Activated T-cell treated with anti-CD3 and anti-CD28 coated beads, Interleukin-2, amount 50 U/mL, for 1 hour (primary cell): ENCODE measurements around the gene LY6G6C.
"Not testable (repeated sequence)": the region's sequence is repeated elsewhere in the genome, so short reads cannot be mapped to it uniquely, and the experiment has no call there.

Source experiments
- DNase-seq: peaks from one replicate; pipeline ENCODE4 v3.0.0-alpha.2; 2020

LY6G6C gene

DNA sequence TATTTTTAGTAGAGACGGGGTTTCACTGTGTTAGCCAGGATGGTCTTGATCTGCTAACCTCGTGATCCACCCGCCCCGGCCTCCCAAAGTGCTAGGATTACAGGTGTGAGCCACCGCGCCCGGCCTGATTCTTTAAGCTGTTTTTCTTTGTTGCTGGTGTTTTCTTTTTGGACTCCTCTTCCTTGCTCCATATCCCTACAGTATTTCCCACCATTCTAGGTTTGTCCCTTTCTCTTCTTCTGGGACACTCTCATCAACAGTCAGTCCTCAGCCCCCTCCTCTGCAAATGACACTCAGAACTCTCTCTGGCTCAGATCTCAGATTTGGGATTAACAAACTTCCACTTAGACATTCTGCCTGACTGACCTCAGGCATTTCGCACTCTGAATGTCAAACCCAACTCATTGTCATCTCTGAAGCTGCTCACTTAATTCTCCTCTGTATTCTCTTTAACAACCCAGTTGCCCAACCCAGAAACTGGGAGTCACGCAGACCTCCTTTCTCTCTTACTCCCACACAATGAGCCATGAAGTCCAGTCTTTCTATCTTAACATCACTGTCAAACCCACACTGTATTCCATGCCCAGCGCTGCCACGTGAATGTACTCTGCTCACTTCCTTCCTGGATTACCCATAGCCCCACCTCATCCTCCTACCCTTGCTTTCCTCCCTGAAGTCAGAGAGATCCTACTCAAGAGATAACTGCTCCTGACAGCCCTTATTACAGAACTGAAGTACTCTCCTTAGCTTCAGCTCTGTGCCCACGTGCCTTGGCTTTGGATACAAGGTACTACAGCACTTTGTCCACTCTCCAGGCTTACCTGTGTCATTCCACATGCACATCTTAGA lies 4.2 kb upstream of the LY6G6C start:
- no peak for DNase-seq

DNA sequence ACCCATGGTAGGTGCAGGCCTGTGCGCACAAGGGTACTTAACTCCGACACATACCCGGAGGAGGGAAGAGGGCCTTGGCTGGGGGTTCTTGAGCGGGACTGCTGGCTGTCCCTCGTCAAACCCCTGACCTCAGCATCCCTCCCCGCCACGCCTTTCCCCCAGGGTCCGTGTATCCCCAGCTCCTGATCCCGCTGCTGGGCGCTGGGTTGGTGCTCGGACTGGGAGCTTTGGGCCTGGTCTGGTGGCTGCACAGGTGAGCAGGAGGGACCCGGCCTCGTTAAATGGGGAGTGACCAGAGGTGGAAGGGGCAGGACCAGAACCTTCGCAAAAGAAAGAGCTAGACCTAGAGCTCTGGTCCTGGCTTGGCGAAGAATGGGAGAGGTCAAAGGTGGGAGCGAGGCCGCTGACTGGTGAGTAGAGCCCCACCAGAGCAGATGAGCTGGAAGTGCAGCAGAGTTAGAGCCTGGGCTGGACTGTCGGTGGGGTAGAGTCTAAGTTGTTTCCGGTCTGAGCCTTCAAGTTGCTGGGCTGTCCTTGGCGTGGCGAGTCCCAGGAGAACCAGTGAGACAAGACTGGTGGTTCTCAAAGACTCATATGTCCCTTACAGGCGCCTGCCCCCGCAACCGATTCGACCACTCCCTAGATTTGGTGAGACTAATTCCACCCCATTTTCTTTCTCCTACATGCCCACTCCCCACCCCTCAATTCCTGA lies 2.6 kb upstream of the LY6G6C start:
- no peak for DNase-seq

DNA sequence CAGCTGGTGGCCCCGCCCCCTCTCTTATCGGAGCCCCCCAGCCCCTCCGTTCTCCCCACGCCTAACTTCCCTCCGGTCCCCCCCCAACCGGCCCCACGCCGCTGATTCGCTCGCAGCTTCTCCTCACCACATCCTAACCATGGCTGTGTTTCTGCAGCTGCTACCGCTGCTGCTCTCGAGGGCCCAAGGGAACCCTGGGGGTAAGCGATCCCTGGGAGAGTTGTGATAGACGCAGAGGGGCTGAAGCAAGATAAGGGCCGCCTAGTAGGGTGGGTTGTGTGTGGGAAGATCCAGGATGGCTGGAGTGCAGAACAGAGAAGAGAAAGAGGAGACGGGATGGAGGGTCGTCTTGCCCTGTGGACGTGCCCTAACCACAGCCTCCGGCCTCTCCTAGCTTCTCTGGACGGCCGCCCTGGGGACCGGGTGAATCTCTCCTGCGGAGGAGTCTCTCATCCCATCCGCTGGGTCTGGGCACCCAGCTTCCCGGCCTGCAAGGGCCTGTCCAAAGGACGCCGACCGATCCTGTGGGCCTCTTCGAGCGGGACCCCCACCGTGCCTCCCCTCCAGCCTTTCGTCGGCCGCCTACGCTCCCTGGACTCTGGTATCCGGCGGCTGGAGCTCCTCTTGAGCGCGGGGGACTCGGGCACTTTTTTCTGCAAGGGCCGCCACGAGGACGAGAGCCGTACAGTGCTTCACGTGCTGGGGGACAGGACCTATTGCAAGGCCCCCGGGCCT lies 1.9 kb upstream of the LY6G6C start, which contains the start of gene MPIG6B:
Gene MPIG6B, plus strand, starts transcription at position 129 of the 735 bp plus-strand sequence. Its CDS starts 11 bp downstream, at position 140.
- DNase-seq = no peak

DNA sequence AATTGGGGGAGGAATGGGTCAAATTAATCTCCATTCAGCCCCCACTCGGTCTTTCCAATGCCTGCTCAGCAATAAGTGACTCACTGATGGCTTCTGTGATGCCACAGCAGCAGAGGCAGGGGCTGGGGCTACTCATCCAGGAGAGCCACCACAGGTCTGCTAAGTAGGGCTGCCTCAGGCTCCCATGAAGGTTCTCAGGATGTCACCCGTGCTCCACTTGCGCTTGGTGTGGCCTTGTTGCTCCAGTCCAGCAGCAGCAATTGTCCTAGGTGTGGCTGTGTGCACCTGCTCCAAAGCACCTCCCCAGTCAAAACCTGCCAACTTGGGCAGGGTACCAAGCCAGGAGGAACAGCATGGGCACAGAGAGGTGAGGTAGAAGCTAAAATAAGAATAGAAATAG lies 627 bp upstream of the LY6G6C start:
- DNase-seq = no peak

DNA sequence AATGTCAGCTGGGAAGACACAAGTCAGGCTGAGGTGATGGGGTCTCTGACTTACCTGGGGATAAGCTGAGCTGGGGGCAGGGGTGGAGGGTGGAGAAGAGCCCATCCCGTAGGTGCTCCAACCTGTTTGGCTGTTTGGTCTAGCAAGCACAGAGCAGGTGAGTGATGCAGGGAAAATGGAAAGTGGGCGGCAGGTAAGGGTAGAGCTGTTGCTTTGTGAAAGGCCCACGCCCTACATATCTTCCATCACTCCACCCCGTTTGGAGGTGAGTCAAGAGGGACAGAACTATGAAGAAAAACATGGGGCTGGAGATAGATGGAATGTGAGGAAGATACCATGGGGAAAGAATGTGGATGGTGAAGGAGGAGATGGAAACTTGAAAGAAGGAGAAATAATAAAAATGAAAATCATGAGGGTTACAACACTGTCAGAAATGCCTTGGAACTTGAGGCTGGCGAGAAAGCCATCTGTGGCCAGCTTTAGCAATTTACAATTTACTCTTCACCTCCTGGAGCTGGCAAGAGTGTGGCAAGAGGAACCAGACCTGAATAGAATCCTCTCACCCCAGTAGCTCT lies 1.3 kb downstream of the LY6G6C start:
- no peak for DNase-seq

DNA sequence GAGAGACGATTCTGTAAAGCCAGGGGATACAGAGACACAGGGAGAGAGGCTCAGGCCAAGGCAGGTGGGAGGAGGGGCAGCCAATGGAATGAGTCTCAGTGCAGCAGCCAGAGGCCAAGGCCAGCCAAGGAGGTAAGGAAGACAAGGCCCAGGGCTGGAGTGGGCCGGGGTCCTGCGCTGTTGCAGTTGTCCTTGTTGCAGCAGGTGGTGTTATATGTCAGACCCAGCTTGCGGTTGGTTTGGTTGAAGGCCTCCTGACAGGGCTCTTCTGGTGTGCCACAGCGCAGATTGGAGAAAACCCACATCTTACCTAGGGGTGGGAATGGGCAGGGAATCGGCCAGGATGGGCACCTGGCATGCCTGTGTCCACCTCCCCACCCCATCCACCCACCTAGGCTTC lies 2.5 kb downstream of the LY6G6C start:
- no peak for DNase-seq

DNA sequence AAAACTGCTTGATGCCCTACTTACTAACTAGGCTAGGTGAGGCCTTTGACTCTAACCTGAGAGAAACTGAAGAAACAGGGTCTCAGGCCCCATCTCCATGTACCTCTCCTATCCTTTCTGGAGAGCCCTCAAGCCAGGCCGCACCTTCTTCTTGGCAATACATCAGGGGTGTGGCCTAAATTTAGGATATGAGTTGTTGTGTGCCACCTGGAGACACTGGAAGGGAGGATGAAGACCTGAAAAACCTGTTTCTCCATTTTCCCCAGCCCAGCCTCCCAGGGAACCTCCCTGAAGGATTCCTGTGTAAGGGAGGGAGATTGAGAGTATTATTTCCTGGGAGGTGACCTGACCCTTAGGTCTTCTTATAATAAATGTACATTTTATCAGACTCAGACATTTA lies 3.3 kb downstream of the LY6G6C start:
- DNase-seq = no peak

DNA sequence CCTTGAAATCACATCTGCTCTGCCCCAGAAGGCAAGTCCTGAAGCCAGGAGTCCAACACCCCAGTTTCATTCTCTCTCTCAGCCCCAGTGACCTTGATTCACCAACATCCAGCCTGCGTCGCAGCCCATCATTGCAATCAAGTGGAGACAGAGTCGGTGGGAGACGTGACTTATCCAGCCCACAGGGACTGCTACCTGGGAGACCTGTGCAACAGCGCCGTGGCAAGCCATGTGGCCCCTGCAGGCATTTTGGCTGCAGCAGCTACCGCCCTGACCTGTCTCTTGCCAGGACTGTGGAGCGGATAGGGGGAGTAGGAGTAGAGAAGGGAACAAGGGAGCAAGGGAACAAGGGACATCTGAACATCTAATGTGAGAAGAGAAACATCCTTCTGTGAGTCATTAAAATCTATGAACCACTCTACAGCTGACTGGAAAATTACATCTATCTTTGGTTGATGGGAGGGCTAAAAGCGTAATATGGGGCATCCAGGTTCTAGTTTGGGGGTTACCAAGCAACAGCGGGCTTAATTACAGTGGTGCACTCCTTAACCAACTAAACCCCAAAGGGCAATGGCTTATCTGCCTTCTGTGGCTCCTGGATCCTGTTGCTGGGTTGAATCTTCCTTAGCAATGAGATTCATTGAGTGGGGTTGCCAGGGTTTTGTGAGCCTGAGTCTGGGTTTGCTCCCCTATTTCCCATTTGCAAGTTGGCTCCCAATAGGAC lies 3.9 kb downstream of the LY6G6C start:
- DNase-seq = no peak

DNA sequence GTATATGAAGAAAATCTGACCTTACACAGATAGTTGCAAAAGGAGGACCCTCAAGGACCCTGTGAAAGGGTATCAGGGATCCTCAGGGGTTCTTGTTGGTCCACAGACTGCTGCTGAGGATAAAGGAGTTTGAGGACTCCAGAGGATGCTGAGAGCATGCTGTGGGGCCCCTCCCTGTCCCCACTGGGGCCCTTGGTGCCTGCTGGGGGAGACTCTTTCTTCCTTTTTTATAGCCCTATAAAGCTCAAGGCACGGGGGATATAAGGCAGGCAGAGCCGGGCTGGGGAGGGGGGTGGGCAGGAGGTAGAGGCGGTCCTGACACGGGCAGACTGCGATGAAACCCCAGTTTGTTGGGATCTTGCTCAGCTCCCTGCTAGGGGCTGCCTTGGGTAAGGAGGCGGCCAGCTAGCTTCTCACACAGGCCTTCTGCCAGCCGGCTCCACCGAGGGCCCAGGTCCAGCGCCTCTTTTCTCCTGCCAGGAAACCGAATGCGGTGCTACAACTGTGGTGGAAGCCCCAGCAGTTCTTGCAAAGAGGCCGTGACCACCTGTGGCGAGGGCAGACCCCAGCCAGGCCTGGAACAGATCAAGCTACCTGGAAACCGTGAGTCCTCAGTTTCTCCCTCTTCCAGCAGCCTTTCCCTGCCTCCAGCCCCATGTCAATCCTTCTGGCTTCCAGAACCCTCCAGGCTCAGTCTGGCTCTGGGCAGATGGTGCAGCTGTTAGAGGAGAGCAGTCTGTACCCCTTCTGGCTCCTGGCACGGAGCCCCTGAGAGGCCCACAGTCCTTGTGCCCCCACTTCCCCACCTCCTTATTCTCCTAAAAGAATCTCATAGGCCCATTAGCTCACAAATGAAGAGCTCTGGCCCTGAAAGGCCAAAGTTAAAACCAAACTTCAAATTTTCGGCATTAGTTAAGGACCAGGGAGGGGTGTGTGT lies 6.3 kb downstream of the LY6G6C start, which contains the start of gene LY6G6D:
Gene LY6G6D, plus strand, starts transcription at position 327 of the 937 bp plus-strand sequence. Its CDS starts 8 bp downstream, at position 335.
- DNase-seq = no peak

DNA sequence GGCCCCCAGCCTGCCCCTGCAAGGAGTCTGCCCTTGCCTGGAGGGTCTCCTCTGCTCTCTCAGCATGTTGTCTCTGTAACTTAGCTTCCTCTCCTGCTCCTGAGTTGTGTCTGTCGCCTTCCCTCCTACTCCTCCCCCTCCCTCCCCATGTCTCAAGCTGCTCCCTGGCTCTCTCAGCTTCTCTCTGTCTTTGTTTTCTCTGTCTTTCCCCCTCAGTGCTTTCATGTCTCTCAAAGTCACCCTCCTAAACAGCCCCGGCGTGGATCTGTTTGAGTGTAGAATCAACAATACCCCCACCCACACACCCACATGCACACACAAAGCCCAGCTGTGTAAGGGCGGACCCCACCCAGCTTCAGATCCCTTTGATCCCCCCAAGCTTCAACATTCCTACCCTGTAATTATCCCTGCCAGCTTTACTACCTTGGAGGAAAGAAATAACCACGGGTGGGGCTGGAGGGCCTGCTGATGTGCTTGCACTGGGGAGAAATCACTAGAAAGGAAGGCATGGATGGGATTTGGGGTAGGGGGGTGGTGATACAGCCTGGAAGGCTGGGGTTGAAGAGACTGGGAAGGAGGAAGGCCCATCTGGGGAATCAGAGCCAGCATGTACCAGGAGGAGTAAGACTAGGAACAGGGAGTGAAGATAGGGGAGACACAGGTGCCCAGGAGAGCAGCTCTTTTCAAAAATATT lies 7.4 kb downstream of the LY6G6C start:
- DNase-seq = no peak

DNA sequence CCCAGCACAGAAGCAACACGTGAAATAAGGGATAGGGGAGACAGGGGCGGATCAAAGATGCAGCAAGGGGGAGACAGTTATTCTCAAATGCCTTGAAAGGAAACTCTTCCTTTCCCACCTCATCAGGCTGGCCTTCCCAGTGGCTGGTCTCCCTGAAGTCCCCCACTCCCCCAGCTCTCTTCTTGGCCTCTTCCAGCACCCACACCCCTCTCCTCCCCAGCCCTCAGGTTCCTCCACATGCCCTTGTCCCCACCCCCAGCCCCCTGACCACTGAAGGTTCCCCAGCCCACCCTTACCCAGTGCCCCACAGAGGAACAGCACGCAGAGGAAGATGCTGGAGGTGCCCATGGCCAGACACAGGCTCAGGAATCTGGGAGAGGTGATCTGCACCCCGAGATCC lies 8.1 kb downstream of the LY6G6C start:
- no peak for DNase-seq

DNA sequence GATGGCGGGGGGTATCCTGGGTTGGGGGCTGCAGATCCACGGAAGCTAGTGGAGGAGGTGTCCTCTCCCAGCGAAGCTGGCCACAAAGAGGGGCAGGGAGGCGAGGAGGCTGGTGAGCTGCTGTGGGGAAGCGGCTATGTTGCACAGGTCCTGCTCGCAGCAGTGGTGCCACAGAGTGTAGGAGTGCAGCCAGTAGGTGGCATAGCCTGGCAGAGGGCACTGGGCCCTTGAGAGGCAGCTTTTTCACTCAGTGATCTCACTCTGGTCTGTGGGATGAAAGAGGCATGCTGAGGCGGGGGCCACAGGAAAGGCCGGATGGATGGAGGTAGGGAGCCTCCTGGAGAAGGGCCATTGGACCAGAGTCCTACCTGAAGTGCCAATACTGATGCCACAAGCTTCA lies 9.2 kb downstream of the LY6G6C start:
- no peak for DNase-seq

DNA sequence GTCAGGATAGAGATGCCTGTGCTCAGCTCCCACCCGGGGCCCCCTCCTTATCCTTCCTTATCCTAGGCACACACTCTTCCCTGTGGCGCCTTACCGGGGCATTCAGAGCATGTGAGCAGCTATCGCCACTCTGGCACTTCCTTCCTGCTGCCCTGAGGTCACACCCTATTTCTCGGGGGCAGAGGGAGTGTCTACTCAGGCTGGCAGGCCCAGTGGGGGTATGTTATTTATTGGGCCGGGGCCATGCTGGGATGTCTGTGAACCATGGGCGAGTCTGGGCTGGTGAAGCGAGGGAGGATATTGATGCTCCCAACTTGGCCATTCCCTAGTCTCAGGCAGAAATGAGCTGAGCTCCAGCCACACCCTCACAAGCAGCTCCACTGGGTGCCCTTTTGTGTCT lies 10.3 kb downstream of the LY6G6C start:
- no peak for DNase-seq

DNA sequence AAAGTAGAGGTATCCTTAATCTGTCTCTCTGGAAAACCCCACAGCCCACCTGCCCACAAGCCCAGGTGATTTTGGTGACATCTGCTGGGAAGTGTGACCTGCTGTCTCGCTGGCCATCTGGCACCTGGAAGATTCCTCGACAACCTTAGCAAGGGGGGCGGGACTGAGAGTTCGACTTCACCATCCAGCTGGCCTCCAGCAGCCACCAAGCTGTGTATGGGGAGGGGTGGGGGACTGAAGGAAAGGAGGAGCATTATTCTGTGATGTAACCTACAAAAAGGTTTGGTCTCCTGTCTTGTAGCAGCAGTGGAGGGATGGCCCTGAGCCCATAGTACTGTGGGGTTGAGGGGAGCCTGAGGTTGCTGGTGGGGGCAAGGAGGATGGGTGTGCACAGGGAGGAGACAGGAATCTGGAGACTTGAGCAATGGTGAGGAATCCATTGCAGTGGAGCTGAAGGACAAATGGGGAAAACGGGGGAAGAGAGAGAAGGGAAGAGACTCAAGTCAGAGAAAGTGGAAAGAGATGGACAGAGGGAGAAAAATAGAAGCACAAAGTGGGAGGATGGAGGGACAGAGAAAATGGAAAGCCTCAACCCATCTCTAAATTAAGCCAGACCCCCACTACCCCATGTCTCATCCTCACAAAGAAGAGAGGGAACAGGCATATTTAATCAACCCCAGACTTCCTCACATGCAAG lies 10.9 kb downstream of the LY6G6C start:
- no peak for DNase-seq

DNA sequence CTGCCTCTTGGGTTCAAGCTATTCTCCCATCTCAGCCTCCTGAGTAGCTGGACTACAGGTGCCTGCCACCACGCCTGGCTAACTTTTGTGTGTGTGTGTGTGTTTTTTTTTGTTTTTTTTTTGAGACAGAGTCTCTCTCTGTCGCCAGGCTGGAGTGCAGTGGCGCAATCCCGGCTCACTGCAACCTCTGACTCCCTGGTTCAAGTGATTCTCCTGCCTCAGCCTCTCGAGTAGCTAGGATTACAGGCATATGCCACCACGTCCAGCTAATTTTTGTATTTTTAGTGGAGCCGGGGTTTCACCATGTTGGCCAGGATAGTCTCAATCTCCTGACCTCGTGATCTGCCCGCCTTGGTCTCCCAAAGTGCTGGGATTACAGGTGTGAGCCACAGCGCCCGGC lies 12.4 kb downstream of the LY6G6C start:
- not testable (repeated sequence) for DNase-seq

DNA sequence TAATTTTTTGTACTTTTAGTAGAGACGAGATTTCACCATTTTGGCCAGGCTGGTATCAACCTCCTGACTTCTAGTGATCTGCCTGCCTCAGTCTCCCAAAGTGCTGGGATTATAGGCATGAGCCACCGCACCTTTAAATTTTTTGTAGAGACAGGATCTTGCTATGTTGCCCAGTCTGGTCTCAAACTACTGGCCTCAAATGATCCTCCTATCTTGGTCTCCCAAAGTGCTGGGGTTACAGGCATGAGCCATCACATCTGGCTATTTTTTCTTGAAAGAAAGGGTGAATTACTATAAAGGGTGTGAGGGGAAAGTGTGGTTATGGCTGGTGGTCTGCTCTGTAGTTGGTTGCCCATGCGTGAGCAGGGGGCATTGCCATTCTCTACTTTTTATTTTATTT lies 13.3 kb downstream of the LY6G6C start:
- DNase-seq = no peak

DNA sequence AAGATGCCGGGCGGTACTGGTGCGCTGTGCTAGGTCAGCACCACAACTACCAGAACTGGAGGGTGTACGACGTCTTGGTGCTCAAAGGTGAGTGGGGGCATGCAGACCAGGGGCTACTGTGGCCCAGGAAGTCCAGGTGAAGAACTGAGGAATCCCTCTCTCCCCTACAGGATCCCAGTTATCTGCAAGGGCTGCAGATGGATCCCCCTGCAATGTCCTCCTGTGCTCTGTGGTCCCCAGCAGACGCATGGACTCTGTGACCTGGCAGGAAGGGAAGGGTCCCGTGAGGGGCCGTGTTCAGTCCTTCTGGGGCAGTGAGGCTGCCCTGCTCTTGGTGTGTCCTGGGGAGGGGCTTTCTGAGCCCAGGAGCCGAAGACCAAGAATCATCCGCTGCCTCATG lies 13.8 kb downstream of the LY6G6C start:
- DNase-seq = no peak

DNA sequence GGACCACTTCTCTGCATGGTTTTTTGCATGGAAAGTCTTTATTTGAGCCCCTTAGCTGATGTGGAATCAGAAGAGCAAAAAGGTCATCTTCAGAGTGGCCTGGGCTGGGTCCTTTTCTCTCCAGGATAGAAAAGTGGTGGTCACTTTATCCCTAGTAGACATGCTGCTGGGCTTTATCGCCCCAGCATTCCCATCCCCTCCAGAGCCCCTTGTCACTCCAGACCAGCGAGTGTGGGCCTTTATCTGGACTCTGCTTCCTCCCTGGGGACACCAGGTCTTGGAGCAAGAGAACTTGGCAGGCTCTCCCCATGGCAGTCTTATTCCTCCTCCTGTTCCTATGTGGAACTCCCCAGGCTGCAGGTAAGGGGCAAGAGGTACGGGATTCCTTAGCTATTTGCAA lies 14.9 kb downstream of the LY6G6C start, which contains the start of gene LY6G6F:
Gene LY6G6F, plus strand, starts transcription at position 268 of the 400 bp plus-strand sequence. Its CDS starts 41 bp downstream, at position 309.
- no peak for DNase-seq

DNA sequence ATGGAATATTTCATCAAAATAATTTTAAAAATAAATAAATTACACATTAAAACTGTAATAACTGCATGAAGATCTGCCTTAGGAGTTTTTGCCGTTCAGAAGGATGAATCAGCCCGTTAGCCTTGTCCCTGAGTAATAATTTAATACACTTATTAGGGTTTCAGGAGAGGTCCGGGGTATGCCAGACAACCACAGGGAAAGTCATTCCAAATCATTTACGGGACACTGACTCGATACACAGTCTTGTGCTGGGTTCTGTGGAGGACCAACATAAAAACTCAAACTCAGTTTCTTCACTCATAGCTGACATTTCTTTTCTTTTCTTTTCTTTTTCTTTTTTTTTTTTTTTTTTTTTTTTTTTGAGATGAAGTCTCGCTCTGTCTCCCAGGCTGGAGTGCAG lies 15.6 kb downstream of the LY6G6C start:
- DNase-seq = no peak
